GM23248 (cell line): ENCODE results near the gene DDX60.

Source experiments
- EZH2 ChIP-seq: fragments of 200-600 bp; sonication (generic); IDR thresholded peaks from 2 replicates; pipeline ENCODE4 v1.6.1; 2018; ENCODE audit warnings: antibody characterized with exemption, mild to moderate bottlenecking; ENCODE audit not compliant: insufficient read depth, poor library complexity, severe bottlenecking
- EZH2phosphoT487 ChIP-seq: fragments of 200-600 bp; sonication (generic); IDR thresholded peaks from 2 replicates; pipeline ENCODE4 v1.6.1; 2018; ENCODE audit warnings: antibody characterized with exemption, moderate library complexity, mild to moderate bottlenecking, low read depth; ENCODE audit not compliant: insufficient read depth

GRCh38 chr4:168367065-168367464 is 48.5 kb upstream of the DDX60 start:
- TF ChIP-seq EZH2 = no peak
- no peak for TF ChIP-seq EZH2phosphoT487
